Measurements from ENCODE around the gene TBC1D9.
"Not testable (repeated sequence)": the region's sequence is repeated elsewhere in the genome, so short reads cannot be mapped to it uniquely, and the experiment has no call there.

Gene TBC1D9

GRCh38 chr4:140756319-140757231 is at the start of gene TBC1D9:
TBC1D9 (minus strand) TSS chr4:140756385; CDS start chr4:140756045, 340 bp downstream.
- DNase-seq = peak in 2 of 4 experiments; percentile 0 to 3

- DNase-seq = no peak
These were observed 49.1 kb upstream of the TBC1D9 start for GRCh38 chr4:140805293-140805692.

DNA sequence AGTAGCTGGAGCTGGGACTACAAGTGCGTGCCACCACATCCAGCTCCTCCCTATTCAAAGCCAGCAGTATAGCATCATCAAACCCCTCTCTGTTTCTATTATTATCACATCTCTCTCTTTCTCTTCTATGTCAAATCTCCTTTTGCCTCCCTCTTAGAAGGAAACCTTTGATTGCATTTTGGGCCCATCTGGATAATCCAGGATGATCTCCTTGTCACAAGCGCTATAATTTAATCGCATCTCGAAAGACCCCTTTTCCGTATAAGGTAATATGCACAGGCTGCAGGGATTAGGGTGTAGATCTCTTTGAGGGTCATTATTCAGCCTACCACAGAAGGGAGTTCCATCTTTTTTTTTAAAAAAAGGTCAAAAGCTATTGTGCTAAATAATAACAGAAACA is 46.4 kb upstream of the TBC1D9 start:
- DNase-seq = no peak

- DNase-seq = no peak
These were observed 44.5 kb upstream of the TBC1D9 start for GRCh38 chr4:140800666-140801065.

- no peak for DNase-seq
These were observed 43.6 kb upstream of the TBC1D9 start for GRCh38 chr4:140799686-140800225.

DNA sequence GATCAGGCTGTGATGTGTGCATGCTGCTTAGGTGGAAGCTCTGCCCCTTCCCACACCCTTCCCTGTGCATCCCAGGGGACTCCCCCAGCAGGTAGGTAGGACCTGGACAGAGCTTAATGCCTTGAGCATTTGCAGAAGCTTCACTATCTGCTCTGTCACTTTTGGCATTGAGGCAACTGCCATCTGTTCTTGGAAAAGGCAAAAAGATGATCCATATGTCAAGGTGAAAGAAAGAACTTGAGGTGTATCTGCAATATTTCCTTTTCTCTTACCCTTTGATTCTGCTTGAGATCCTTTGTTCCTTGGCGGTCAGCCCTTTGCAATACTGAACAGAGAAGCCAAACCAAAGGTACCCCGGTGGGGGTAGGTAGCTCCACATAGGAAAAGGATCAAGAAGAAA is 37.1 kb upstream of the TBC1D9 start:
- no peak for DNase-seq

DNA sequence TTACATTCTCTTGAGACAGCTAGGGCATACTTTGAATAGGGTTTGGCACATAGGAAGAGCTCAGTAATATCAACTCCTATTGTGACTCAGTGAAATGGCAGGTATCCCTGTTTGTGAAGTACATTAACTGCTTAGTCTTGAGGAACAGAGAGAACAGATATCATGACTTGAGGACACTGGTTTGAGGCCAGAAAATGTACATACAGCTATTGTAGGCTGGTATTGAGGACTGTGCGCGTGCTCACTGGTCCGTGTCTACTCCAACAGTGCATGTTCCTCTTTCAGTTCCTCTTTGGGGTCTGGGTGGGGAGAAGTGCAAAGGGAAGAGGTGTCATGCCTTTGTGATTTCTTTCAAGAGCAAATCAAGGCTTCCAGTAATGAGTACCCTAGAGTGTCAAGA is 34.6 kb upstream of the TBC1D9 start:
- DNase-seq = no peak

DNA sequence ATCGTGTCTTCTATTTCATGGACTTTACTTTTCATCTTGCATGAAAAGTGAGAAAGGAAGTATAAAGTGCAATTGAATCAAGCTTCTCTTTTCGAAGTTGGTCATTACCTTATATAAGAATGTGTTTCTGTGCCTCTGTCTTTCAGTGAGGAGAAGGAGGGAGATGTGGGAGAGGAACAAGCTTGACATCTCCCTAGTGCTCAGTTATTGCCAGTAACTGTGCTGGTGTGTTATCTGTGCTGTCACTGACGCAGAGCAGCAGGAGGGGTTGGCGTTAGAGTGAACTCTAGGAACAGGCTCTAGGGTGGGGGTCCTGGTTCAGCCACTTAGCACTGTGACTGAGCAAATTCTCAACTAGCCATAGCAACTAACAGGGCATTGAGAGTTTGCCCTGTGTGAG is 34.0 kb upstream of the TBC1D9 start:
- DNase-seq = no peak

DNA sequence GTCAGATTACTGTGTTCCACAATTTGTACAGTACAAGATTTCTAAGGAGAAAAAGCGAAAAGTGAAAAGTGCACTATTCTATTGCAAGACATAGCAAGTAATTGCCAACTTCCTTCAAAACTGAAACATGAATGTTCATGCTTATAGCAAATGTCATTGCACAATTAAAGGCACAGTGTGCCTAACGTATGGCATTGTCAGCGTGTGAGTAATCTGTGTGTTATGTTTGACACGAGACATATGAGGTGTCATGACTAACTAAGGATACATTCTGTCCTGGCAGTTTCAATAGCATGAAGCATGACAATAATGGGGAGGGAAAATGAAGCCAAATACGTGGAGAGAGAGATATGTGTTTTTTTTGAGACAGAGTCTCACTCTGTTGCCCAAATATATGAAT is 33.6 kb upstream of the TBC1D9 start:
- DNase-seq = no peak

GRCh38 chr4:140782787-140783186 is 26.6 kb upstream of the TBC1D9 start:
- DNase-seq = not testable (repeated sequence)

GRCh38 chr4:140781596-140781995 is 25.4 kb upstream of the TBC1D9 start:
- no peak for DNase-seq

DNA sequence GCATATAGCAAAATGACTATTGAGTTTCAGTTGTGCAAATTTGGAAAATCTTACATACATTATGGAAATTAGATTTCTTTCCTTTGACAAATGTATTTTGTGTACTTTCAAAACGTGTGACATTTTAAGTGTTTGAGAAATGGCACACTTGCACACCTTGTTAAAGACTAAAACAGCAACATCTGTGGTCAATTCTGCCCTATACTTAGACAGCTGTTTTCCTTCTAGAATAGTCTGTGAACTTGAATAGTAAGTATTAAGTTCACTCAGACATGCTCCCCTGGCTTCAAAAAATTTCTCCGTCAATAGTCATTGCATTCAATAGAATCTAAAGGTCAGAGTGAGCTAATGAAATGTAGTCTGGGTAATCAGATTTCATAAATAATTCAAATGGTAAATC is 21.7 kb upstream of the TBC1D9 start:
- no peak for DNase-seq

DNA sequence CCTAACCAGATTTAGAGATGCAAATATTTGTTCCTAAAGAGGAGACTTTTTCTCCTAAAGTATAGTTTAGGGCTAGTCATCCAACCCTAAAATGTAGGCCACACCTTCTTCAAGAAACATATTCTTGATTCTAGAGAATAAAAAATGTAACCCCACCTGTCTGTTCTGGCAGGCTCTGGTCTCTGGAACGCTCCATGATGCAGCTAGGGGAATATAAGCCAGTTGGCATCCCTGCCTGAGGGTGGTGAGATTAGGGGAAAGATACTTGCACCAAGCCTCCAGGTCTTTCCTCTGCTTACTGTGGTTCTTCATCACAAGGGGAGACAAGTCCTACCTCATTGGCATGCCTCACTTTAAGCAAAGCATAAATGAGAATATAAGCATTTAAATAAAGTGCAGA is 21.2 kb upstream of the TBC1D9 start:
- DNase-seq = no peak

DNA sequence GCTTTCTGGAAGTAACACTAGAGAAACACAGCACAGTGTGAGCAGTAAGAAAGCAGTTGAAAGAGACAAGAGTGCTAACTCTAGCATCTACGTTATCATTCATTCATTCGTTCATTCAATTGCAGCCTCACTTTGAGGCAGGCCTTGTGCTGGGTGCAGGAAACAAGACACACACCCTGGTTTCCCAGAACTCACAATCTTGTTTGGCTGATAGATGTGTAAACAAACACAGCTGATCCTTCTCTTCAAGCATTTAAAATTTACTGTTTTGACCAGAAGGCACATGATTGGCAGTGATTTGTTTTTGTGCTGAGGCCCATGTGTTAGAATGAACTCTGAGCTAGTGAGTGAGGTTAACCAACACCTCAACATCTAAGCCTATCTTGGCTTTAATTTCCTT is 20.4 kb upstream of the TBC1D9 start:
- no peak for DNase-seq

- no peak for DNase-seq
These were observed 18.8 kb upstream of the TBC1D9 start for GRCh38 chr4:140774956-140775355.

DNA sequence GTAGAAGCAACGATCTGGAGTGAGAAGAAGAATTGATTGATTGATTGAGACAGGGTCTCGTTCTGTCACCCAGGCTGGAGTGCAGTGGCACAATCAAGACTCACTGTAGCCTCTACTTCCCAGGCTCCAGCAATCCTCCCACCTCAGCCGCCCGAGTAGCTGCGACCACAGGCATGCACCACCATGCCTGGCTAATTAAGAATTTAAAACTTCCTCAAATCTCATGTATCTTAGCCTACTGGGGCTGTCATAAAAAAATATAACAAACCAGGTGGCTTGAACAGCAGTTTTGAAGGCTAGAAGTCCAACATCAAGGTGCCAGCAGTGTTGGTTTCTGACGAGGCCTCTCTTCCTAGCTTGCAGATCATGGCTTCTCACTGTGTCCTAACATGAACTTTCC is 18.3 kb upstream of the TBC1D9 start:
- no peak for DNase-seq

DNA sequence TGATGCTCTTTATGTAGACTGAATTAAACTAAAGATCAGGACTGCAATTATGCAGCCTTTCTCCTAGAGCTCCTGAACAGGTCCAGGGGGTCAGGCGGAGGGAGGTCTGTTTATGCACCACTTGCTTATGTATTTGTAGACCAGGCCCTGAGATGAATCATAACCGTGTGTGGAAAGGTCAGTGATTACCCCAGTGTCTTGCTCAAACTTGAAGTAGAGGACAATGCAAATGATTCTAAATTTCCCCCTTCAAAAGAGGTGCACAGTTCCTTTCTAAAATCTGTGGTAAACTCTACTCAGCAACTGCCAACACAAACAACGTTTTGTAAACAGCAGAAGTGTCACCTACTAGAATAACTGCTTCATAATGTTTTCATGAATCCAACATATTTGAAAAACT is 13.0 kb upstream of the TBC1D9 start:
- no peak for DNase-seq

GRCh38 chr4:140764785-140765392 is 8.7 kb upstream of the TBC1D9 start:
- no peak for DNase-seq

GRCh38 chr4:140762202-140762601 is 6.0 kb upstream of the TBC1D9 start:
- DNase-seq = no peak

- DNase-seq = no peak
These were observed 1.0 kb upstream of the TBC1D9 start for GRCh38 chr4:140757232-140757630.

DNA sequence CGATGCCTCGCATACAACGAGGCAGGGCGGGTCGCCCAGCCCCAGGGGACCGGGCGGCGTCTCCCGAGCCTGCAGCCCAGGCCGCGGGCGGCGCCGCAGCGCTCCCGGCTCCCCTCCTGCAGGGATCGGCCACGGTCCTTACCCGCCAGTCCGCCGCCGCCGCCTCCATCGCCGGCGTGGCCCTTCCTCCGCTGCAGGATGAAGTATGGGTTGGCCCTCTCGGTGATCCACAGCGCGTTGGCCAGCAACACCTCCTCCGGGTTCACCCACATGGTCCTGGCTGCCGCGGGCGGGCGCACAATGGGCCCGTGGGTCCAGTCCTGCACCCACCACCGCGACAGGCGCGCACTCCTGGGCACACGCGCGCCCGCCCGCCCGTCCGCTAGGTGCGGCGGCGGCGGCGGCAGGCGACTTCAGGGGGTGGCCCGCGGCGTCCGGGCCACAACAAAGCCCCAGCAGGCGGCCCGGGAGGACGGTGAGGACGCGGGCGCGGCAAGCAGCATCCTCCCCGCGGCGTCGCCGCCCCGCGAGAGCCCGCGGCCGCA is 339 bp downstream of the TBC1D9 start:
- DNase-seq = peak in 1 of 4 experiments; percentile 1

DNA sequence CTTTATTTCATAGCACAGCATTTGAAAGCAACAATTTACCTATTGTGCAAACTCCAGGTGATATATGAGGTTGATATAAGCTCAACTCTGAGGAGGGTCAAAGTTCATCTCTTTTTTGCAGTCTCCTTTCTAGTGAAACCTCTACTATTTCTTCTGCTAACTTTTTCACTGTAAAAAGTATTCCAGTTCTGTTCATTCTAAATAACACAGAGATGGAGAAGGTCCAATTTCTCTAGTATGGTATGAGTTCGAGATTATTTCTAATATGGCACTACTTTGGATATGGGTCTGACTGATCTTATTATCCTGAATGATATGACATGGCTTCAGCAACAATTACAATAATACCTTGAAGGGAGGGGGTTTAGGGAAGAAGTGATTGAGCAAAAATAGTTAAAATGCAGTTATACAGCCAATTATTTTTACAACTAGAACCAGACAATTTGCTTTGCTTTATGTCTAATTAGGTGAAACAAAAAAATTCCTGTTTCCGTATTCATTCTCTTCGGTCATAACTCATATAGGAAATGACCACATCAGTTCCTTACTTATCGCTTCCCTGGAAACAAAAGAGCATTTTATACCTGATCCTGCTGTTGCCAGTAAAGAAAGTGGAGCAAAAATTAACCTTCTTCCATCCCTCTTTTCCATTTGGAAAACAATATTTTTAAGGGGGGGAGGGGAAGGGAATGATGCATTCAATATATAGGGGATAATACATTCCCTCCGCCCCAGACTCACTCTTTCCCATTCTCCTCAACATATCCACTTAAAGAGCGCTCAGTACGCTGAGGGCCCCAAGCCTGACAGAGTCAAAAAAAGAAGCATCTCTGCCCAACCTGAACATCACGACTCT is 1.0 kb downstream of the TBC1D9 start:
- DNase-seq = no peak

- no peak for DNase-seq
These were observed 2.9 kb downstream of the TBC1D9 start for GRCh38 chr4:140753329-140753728.
